Activated naive CD4-positive, alpha-beta T cell (primary cell): ENCODE results near the gene ABL1.

Experiments used
- DNase-seq, 4 experiments: peaks; one replicate each; lab custom pipeline; 2025; lab: John Stamatoyannopoulos, UW

ABL1 gene

DNA sequence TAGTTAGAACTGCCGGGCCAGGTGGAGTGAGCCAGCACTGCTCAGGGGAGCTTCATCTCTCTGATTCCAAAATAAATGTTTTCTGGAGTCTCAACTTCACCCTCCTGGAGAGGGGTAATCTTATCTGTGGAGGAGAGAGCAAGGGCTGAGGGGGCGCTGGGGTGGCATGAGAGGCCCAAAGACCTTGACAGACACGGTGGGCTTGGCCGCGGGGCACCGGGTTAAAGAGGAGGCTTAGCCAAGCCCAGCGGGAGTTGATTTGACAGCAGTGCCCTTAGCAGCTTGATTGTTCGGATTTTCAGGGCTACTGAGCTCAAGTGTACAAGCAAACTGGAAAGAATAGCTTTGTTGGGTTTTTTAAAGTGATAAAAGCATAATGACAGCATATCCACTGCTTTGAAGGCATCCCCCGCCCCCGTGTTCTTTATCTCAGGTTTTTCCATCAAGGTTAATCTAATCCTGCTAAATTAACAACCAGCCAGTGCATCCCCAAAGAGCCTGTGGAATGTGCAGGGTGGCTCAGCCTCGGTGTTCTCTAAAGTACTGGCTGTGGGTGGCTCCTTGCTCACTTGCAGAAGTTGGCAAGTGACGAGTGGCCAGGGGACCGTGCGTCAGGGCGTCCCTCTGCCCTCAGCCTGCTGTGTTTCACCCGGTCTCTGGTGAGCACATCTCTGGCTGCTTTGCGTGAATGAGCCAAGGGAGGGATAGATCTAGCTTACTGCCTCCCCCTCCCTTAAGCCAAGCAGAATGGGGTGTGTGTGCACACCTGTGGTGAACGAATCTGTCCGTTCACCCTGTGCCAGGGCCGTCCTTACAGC is 56.0 kb downstream of the ABL1 start:
- DNase-seq, result no peak

DNA sequence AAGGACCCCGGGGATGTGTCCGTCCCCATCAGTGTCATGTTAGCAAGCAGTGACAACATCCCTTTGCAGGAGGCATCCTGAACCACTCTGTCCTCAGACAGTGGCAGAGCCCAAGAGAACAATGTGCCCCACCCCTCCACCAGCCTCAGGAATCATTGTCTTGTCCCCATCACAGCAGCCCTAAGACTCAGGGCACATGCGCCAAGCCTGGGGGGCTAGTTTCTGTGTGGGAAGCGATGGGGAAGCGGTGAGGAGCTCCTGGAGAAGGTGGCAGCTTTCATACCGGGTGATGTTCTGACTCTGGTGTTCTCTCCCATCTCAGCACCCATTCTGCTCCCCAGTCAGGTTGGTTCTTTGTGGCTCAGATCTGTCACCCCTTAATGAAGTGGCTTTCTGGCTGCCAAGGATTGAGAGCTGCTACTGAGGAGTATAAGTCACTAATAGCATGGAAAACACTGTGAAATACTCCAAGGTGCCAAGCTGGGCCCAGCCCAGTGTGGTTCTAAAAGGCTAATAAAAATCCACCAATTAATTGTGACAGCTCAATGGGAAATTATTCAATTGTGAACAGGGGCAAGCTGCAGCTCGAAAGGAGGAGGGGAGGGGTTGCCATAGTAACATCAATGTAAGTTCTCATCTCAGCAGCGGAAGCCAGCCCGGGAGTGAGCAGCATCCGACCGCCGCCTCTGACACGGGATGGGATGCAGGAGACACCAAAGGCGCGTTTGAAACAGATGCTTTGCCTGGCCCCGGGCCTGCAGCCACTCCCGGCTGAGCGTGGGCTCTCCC is 56.8 kb downstream of the ABL1 start:
- DNase-seq, result no peak

DNA sequence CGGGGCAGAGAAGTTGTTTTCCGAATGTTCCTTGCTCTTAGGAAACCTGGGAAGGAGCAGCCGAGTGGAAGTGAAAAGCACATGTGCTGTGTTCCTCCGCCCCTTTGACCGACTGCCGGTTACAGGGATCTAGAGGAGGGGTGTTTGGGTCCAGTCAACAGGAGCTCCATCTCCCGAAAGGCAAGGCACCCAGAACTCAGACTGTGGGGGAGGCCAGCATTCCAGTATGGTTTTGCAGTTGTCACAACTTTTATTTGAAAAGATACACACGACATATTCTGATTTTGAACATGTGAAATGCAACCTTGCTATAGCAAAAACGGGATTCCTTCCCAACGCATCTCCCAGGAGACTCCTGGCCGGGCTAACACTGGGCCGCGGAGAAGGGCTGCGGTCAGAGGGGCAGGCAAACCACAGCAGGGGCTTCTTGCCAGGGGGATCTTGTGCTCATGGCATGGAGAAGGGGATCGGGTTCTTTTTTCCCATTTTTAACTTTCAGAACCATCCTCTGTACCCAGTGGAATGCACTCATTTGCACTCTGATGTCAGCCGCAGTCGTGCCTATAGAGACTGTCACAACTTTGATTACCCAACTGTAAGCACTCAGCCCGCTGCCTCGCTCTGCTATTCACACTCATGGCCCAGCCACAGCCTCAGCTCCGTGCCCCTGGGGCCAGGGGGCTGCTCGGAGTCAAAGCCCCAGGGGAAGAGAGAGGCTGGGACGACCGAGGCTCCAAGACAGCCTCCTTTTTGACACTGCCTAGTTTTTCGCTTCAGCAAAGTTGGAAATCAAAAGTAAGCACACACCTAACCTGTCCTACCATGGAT is 57.6 kb downstream of the ABL1 start:
- no peak for DNase-seq

DNA sequence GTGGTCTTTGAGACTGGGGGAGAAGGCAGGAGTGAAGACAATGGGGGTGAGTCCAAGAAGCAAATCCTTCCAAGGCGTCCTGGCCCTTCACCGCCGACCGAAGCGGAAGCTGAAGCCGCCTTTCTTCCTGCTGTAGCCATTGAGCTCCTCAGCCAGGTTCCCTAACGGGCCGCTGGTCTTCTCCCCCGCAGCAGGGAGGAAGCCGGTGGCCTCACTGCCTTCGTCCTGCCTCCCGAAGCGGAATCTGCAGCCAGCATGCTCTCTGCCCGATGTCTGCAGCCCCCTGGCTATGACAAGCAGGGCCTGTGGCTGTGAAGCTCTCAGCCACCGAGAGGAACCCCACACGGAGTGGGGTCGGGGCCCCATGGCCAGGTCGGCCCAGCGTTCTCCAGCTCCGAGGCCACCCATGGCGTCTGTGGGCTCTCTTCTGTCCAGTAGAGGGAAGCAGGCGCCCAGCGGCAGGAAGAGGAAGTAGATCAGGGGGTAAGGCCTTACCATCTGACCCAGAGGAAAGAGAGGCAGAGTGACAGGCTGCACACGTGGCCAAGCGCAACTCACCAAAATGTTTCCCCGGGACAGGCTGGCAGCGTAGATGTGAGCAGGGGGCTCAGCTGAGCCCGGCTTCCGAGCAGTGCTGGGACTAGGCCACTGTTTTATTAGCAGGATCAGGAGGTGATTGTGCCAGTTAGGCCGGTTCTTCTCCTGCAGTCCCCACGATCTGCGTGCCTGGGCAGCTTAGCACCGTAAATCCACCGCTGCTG is 58.5 kb downstream of the ABL1 start:
- no peak for DNase-seq

DNA sequence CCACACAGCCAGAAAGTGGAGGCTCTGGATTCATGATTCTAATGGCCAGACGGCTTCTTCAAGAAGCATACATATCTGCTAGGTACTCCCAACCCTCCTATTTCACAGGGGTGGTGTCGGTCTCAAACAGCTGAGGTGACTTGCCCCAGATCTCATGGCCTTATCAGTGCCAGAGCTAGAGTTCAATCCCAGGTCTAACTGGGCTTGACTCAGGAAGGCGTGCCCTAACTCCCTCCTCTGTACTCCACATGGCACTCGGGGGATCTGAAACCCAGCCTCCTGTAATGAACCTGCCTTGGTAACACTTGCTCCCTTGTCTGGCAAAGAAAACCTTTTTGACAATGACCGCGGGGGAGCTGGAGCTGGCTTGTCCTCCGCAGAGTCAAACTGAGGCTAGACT is 59.5 kb downstream of the ABL1 start:
- DNase-seq, result no peak

DNA sequence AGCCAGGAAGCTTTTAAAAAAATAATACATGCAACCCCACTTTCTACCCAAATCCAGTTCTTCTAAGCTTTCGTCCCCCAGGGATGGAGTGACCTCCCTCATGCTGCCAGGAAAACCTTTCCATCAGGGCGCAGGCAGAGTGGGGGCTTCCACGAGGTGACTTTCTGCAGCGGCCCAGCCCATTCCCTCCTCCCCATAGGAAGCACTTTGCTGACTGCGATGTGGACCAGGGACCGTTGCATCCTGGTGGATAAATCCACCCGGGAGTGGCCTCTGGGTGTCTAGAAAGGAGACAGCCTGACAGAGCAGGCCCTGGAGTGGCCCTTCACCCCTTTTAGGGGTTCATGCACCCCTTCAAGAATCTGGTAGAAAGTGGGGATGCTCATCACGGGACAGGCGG is 60.0 kb downstream of the ABL1 start:
- no peak for DNase-seq

DNA sequence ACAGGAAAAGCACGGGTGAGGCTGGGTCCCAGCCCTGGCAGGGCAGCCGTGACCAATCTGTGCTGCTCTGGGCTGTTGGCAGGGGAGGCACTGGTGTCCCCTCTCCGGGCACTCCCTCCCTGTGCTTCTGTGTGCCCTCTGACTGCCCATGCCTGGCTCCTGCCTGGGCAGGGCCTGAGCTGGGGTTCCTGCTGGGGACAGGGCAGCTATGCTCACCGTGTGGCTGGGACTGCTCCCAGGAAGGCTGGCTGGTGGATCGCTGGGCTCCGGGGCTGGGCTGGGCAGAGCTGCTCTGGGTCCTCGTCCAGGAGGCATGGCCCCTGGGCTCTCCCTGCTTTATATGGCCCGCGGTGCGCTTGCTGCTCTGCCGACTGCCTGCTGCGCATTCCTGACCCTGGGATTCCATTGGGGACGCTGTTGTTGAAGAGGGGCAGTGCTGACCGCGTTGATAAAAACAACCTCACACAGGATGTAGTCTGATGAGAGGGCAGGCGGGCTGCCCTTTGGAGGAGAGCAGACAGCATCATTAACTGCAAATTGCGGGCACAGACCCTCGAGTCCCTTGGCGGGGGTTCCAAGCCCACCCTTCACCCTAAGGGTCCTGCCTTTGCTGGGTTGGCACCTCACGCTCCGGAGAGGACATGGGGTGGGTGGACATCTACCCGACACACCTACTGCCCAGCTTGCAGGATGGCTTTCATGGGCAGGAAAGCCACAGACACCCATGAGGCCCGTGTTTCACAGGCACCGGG is 60.6 kb downstream of the ABL1 start:
- no peak for DNase-seq

DNA sequence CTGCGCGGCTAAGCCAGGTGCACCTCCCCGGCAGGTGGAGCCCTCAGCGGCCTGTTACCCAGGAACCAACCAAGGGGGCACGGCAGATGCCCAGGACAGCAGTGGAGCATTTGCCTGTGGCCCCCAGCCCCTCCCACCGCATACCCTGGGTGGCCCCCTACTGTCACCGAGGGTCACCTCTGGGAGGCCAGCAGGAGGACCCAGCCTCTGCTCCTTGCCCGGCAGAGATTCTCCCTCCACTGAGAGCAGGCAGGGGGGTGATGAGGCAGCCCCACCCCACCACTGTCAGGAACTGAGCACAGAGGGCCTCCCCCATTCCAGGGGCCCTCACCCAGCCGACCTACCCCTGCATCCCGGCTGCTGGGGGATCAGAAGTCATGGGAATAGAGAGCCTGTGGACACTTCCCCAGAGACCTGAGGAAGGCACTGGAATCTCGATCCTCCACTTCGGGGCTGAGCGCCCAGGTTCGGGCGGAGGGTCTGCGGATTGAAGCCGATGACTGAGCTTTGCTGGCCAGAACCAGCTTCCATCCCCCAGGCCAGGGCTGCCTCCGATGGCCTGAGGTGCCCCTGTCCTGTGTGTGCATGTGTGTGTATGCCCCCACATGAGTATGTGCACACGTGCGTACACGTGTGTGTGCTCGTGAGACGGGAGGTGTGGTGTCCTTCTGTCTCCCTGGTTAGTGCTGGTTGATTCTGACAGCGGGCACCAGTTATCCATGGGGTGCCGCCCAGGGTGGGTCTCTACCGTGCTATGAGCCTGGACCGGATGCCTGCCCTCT is 61.4 kb downstream of the ABL1 start, which contains the start of gene QRFP:
Gene QRFP, minus strand, starts transcription at position 580 of the 782 bp plus-strand sequence. CDS start 2,974 bp downstream, outside the sequence.
- no peak for DNase-seq

DNA sequence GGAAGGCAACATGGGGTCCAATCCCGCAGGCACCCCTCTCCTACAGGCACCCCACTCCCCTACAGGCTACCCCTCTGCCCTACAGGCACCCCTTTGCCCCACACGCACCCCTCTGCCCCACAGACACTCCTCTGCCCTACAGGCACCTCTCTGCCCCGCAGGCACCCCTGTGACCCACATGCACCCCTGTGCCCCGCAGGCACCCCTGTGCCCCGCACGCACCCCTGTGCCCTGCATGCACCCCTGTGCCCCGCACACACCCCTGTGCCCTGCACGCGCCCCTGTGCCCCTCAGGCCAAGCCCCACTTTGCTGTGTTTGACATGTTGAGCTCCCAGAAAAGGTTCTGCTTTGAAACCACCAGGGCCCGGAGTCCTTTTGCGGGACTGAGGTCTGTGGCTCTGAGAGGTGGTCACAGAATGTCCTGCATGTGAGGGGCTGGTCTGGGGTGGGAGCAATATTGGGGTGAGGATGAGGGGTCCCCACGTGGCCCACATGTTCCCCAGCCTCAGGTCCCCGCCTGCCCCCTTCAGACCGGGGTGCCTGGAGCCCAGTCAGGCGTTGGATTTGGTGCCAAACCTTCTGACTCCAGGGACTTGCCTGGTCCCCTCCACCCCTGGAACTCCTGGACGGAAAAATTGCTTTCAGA is 62.2 kb downstream of the ABL1 start:
- no peak for DNase-seq

DNA sequence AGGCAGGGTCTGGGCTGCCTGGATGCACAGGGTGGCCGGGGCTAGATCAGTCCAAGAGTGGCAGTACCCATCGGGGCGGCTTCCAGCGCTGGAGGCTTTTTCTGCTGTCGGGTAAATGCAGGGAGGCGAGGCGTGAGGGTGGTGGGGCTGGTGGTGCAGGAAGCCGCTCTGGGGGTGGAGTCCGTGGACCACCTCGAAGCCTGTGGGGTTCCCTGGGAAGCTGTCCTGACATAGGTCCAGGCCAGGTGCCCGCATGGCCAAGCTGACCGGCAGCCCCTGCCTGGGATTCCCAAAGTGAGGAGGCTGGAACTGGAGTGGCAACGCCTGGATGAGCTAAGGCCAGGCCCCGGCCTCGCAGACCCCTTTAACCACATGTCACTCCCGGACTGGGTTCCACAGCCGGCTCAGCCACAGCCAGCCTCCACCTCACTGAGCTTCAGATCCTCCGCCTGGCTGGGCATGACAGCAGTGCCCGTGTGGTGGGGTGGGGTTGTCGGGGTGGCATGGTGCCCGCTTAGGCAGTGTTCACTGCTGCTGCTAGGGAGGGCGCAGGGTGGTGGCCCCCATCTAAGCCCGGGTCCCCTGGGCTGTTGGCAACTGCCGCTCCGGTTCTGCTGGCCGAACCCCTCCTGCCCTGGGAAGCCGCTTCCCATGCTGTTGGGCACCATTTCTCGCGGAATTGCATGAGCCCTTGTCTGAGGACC is 62.9 kb downstream of the ABL1 start:
- no peak for DNase-seq

DNA sequence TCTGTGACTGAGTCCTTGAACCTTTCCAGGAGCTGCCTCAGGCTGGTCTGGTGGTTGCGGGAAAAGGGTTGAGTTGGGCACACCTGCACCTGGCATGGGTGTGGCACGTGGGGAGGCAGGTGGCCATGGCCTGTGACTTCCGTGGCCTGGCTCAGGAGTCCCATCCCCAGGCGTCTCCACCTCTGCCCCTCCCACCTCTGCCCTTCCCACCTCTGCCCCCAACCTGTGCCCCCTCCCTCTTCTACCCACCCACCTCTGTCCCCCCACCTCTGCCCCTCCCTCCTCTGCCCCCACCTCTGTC is 63.4 kb downstream of the ABL1 start:
- DNase-seq, result no peak

DNA sequence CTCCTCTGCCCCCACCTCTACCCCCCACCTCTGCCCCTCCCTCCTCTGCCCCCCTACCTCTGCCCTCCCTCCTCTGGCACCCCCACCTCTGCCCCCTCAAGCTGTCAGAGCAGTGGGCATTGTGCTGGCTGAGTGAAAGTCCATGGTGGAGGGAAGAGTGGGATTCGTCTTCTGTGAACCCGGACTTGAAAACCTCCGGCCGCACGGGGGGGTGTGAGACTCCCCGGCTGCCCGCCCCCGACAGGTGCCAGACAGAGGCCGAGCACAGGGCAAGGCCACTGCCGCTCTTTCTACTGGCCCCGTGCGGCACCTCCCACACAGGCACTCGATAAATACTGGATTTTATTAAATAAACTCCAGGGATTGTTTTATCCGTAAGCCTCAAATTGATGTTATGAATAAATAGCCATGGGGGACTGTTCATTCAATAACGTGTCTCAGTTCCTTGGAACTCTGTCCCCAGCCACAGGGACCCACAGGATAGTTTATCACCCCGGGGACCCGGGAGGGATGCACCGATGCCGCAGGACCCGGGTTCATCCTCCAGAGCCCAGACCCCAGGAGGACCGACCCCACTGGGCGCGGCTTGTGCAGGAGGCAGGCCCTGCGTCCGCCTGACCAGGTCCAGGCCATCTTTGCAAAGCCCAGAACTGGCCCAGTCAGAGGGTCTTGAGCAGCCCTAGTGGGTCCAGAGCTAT is 64.1 kb downstream of the ABL1 start:
- no peak for DNase-seq

DNA sequence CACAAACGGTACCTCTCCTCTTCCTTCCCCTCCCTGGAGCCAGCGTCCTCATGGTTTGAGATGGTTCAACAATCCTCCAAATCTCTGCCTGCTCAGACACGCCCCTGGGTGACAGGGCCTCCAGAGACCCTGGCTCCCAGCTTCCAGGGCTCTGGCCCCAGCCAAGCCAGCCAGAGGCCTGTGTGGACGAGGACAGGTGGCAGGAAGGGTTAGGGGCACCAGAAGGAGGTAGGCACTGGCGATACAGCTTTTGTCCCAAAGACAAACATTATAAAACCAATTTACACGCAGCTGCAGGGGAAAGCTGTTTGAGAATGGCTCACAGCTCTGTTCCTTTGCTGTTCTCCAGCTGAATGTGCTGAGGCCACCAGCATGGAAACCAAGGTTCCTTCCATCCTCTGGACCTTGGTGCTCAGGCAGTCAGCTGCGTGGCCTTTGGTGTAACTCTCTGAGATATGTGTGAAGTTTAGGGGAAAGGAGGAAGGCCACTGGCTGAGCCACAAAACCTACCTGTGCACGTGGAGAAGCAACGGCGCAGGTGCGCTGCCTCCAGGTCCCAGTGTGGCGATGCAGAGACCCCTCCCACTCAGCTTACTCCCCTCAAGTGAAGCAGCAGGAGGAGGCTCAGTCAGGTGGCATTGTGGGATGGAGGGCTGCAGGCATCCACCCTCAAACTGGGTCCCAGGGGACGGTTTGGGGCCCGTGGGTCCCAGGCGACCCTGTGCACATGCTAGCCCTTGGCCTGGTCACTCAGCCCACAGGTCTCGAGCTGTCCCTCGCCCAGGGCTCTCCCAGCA is 65.8 kb downstream of the ABL1 start:
- no peak for DNase-seq

DNA sequence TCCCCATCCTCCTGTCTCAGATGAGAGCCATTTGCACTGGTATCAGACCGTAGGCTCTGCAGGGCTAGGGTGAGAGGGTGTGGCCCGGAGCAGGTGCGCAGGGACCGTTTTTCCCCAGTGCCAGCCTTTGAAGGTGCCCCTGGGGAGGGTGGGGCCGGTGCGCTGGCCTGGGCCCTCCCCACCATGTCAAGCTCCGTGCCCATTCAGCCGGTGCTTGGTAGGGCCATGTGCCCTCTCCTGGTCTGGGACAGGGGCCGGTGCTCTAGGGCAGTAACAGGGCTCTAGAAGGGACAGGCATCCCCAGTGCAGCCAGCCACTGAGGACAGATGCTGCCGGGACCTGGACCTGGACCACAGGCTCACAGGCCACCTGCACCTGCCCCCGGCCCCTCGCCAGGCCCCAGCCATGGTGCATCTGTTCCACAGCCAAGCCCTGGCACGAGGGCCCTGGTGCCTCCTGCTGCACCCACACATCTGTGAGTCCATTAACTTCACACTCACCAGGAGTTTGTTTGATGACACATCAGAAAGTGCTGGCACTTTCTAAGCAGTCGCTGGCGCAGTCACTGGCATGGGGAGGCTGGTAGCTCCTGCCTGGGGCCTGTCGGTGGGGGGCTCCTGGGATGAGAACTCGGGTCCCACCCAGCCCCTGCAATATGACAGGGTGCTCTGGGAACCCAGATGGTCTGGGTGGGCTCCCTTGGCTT is 66.6 kb downstream of the ABL1 start:
- no peak for DNase-seq

DNA sequence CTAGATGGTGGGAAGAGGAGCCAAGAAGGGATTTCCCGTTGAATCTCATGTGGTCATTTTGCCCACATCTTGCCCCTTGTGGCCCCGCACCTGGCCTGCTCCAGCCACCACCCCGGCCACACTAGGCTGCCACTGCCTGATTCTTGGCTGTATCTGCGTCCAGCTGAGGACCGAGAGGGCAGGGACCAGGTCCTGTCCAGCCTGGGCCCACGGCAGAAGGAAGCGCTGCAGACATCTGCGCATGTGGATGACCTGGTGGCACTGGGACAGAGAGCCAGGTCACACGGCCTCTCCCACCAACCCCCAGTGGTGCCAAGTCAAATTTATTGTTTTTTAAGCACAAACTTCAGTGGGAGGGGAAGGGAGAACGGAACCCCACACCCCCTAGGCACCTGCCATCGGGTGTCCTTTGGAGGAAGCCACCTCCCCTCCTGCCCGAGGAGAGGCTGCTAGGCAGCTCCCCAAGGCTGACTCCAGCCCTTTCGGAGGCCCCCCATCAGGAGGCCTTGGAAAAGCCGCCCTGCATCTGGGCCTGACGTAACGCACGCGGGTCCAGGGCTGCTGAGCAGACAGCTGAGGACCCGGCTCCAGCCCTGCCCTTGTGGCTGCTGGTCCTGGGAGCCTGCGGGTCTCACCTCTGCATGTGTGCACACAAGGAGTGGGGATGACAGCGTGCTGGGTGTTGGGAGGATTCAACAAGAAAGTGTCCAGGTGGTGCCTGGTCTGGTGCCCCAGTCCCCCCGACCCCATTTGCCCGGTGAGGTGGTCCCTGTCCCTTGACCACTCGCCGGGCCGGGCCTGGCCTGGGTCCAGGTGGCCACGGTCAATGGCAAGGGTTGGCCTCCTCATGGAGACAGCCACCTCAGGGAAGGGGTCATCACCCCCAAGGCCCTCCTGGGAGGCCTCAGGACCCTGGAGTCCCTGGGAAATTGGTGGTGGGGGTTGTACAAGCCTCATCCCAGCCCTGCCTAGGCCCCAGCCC is 67.4 kb downstream of the ABL1 start:
- no peak for DNase-seq
